H1 (cell line): ENCODE data around the gene ATP10D. TPM values are rescaled to one million over a fixed set of nuclear protein-coding genes. Genes with fewer than 3 reads are reported as not detected.
A peak's percentile ranks its signal among the peaks of the same experiment; 100 is the strongest.

ENCODE experiments used
- CTCF ChIA-PET: fragments of 300-600 bp; sonication (Branson Sonifier 250); formaldehyde crosslinking; loops from one replicate; lab custom pipeline; 2021; ENCODE audit not compliant: partially characterized antibody; lab: Charles Lee
- POLR2A ChIA-PET: fragments of 300-600 bp; sonication (Branson Sonifier 250); formaldehyde crosslinking; loops from one replicate; lab custom pipeline; 2021; ENCODE audit warnings: inconsistent platforms; ENCODE audit not compliant: partially characterized antibody; lab: Charles Lee
- DNase-seq, 2 experiments: peaks; one replicate each; pipeline versions ENCODE4 v3.0.0 to v3.0.0-alpha.2; 2010 to 2022; ENCODE audit warnings: low spot score in 2 of 2, low read depth in 1 of 2, mixed read lengths in 1 of 2
- FAIRE-seq: peaks from 2 replicates; lab custom pipeline; 2011; peaks lifted over from hg19 to GRCh38; lab: Jason Lieb, UNC
- H2AFZ ChIP-seq: 2 replicates; pipeline ENCODE4 v1.8.1; 2012; ENCODE audit warnings: low read length, inconsistent platforms
- H2AK5ac ChIP-seq: 2 replicates; pipeline ENCODE4 v1.6.1; 2013; ENCODE audit warnings: low read depth, low read length
- H2BK120ac ChIP-seq: replicated peaks from 2 replicates; pipeline ENCODE3; 2013; ENCODE audit warnings: low read depth, low read length, inconsistent platforms
- H2BK12ac ChIP-seq: 2 replicates; pipeline ENCODE4 v1.6.1; 2013; ENCODE audit warnings: low read depth, low read length
- H2BK15ac ChIP-seq: 2 replicates; pipeline ENCODE4 v1.6.1; 2013; ENCODE audit warnings: low read length
- H2BK20ac ChIP-seq: 2 replicates; pipeline ENCODE4 v1.6.1; 2013; ENCODE audit warnings: low read length
- H2BK5ac ChIP-seq: 2 replicates; pipeline ENCODE4 v1.6.1; 2013; ENCODE audit warnings: low read depth, low read length
- H3K14ac ChIP-seq: 2 replicates; pipeline ENCODE4 v1.6.1; 2013; ENCODE audit warnings: inconsistent platforms; ENCODE audit not compliant: insufficient read length
- H3K18ac ChIP-seq: 2 replicates; pipeline ENCODE4 v1.6.1; 2013; ENCODE audit warnings: low read length; ENCODE audit errors: extremely low read depth
- H3K23ac ChIP-seq: 2 replicates; pipeline ENCODE4 v1.6.1; 2013; ENCODE audit warnings: inconsistent platforms; ENCODE audit not compliant: insufficient read length
- H3K23me2 ChIP-seq: 2 replicates; pipeline ENCODE4 v1.6.1; 2013; ENCODE audit warnings: low read depth, low read length
- H3K27ac ChIP-seq: 2 replicates; pipeline ENCODE4 v1.6.1; 2011; ENCODE audit warnings: low read depth, low read length, inconsistent platforms
- H3K27me3 ChIP-seq, 4 experiments: replicated peaks in 1 of 4; 1 replicate in 1 of 4; 2 replicates in 3 of 4; pipeline versions ENCODE4 v1.6.1 to v1.8.1; 2011 to 2013; ENCODE audit warnings: low read length in 3 of 4, mild to moderate bottlenecking in 3 of 4, inconsistent platforms in 2 of 4, mixed read lengths in 2 of 4, moderate library complexity in 1 of 4; ENCODE audit not compliant: control insufficient read depth in 3 of 4, insufficient read depth in 3 of 4; ENCODE audit errors: extremely low read depth in 1 of 4
- H3K36me3 ChIP-seq, 4 experiments: 2 replicates each; pipeline versions ENCODE4 v1.6.1 to v1.8.1; 2011 to 2013; ENCODE audit warnings: mild to moderate bottlenecking in 4 of 4, low read length in 3 of 4, moderate library complexity in 2 of 4, control low read depth in 1 of 4, inconsistent platforms in 1 of 4; ENCODE audit not compliant: insufficient read depth in 4 of 4, control insufficient read depth in 2 of 4
- H3K4ac ChIP-seq: replicated peaks from 2 replicates; pipeline ENCODE3; 2013; ENCODE audit warnings: low read length, low read depth, mixed read lengths, inconsistent platforms; ENCODE audit not compliant: insufficient read length
- H3K4me1 ChIP-seq, 4 experiments: replicated peaks in 1 of 4; 1 replicate in 1 of 4; 2 replicates in 3 of 4; pipeline versions ENCODE4 v1.6.1 to v1.8.1; 2011 to 2013; ENCODE audit warnings: low read length in 3 of 4, inconsistent platforms in 2 of 4, mixed read lengths in 1 of 4; ENCODE audit not compliant: insufficient read depth in 4 of 4, control insufficient read depth in 3 of 4
- H3K4me2 ChIP-seq, 2 experiments: 2 replicates each; pipeline versions ENCODE4 v1.6.1 to v1.8.1; 2011 to 2013; ENCODE audit warnings: low read depth in 2 of 2, low read length in 2 of 2, control low read depth in 1 of 2, inconsistent platforms in 1 of 2, mild to moderate bottlenecking in 1 of 2; ENCODE audit not compliant: insufficient read depth in 1 of 2
- H3K4me3 ChIP-seq, 4 experiments: fragments of 200-600, 300-600 bp in 1 of 4; sonication (generic), shearing (Covaris generic), sonication (Bioruptor Twin) in 1 of 4; 2 replicates each; pipeline versions ENCODE4 v1.5.1 to v1.8.1; 2011 to 2016; ENCODE audit warnings: low read length in 4 of 4, low read depth in 3 of 4, control low read depth in 2 of 4, inconsistent platforms in 2 of 4, mild to moderate bottlenecking in 2 of 4, mixed read lengths in 1 of 4, moderate library complexity in 1 of 4; ENCODE audit not compliant: insufficient read depth in 2 of 4; ENCODE audit errors: extremely low read depth in 1 of 4
- H3K56ac ChIP-seq: replicated peaks from 2 replicates; pipeline ENCODE3; 2013; ENCODE audit warnings: low read depth, mild to moderate bottlenecking, mixed read lengths, low read length, inconsistent platforms; ENCODE audit not compliant: insufficient read length
- H3K79me1 ChIP-seq: 2 replicates; pipeline ENCODE4 v1.6.1; 2013; ENCODE audit warnings: low read depth, low read length, control low read depth
- H3K79me2 ChIP-seq, 2 experiments: 2 replicates each; pipeline versions ENCODE4 v1.6.1 to v1.8.1; 2012 to 2013; ENCODE audit warnings: low read length in 2 of 2, mild to moderate bottlenecking in 2 of 2, inconsistent platforms in 1 of 2; ENCODE audit not compliant: insufficient read depth in 2 of 2, control insufficient read depth in 1 of 2
- H3K9ac ChIP-seq, 4 experiments: replicated peaks in 1 of 4; 1 replicate in 1 of 4; 2 replicates in 3 of 4; pipeline versions ENCODE4 v1.6.1 to v1.8.1; 2011 to 2013; ENCODE audit warnings: low read depth in 3 of 4, low read length in 3 of 4, control low read depth in 2 of 4, mild to moderate bottlenecking in 2 of 4, moderate library complexity in 2 of 4, inconsistent platforms in 1 of 4; ENCODE audit errors: extremely low read depth in 1 of 4
- H3K9me3 ChIP-seq, 2 experiments: 2 replicates each; pipeline versions ENCODE4 v1.6.1 to v1.8.1; 2012 to 2013; ENCODE audit warnings: mild to moderate bottlenecking in 2 of 2, moderate library complexity in 2 of 2, control low read depth in 1 of 2, inconsistent platforms in 1 of 2, low read depth in 1 of 2, low read length in 1 of 2, mixed read lengths in 1 of 2; ENCODE audit not compliant: insufficient read depth in 2 of 2
- H4K20me1 ChIP-seq, 2 experiments: replicated peaks in 1 of 2; 2 replicates each; pipeline versions ENCODE3 to v1.8.1; 2011 to 2013; ENCODE audit warnings: inconsistent platforms in 2 of 2, low read length in 2 of 2, mild to moderate bottlenecking in 1 of 2; ENCODE audit not compliant: insufficient read depth in 2 of 2, control insufficient read depth in 1 of 2
- H4K5ac ChIP-seq: 2 replicates; pipeline ENCODE4 v1.6.1; 2013; ENCODE audit warnings: low read length, low read depth, mixed read lengths, inconsistent platforms; ENCODE audit not compliant: insufficient read length
- H4K8ac ChIP-seq: 2 replicates; pipeline ENCODE4 v1.8.0; 2013; ENCODE audit warnings: mild to moderate bottlenecking, moderate library complexity, low read length, inconsistent platforms; ENCODE audit not compliant: insufficient read depth; ENCODE audit errors: extremely low read depth
- H4K91ac ChIP-seq: replicated peaks from 2 replicates; pipeline ENCODE3; 2013; ENCODE audit warnings: low read length, mixed read lengths, inconsistent platforms; ENCODE audit not compliant: insufficient read length
- CBX5 ChIP-seq: fragments of 300-800, 300-1000 bp; sonication (generic); IDR thresholded peaks from 2 replicates; pipeline ENCODE4 v1.7.1; 2016; ENCODE audit warnings: antibody characterized with exemption, low read length, low read depth
- GABPA ChIP-seq: IDR thresholded peaks from 2 replicates; pipeline ENCODE4 v1.6.1; 2011; ENCODE audit warnings: mild to moderate bottlenecking, low read length, moderate library complexity, borderline replicate concordance; ENCODE audit not compliant: insufficient read depth
- whole genome bisulfite sequencing, 2 experiments: shearing (Covaris generic) in 1 of 2; methylation state at CpG; one replicate each; pipeline versions ENCODE4 v1.1.6 to v1.1.7; 2013 to 2015; ENCODE audit warnings: low lambda C conversion rate in 2 of 2, mixed read lengths in 2 of 2, inconsistent platforms in 1 of 2, low coverage in 1 of 2, missing lambda C conversion rate in 1 of 2; ENCODE audit not compliant: insufficient replicate concordance in 2 of 2, insufficient coverage in 1 of 2, insufficient read length in 1 of 2; ENCODE audit errors: extremely low coverage in 1 of 2, missing lambda C conversion rate in 1 of 2; 5-methylcytosine and 5-hydroxymethylcytosine counted together
- polyA plus RNA-seq, 7 experiments: library from polyadenylated mRNA; depleted of rRNA in 3 of 7; stranded (reverse) in 5 of 7; unstranded in 2 of 7; fragments of >200 nt in 5 of 7; fragments of 200-250 nt in 2 of 7; gene quantifications; 1 replicate in 5 of 7; 2 replicates in 1 of 7; 4 replicates in 1 of 7; pipeline versions ENCODE4 v1.2.1 to v1.2.3, GENCODE V29; 2011 to 2013; ENCODE audit warnings: missing spikeins in 2 of 7, mixed read lengths in 2 of 7
- total RNA-seq: library from RNA; stranded (reverse); fragmentation: NEBNext Ultra II Directional; extraction: Animal tissue kit (Norgen Biotek cat#: 25700); gene quantifications from 2 replicates; pipeline ENCODE4 v1.2.1, GENCODE V29; 2021
- TF ChIP-seq, protein P1 (sequence below), 3 experiments: IDR thresholded peaks; 1 replicate in 2 of 3; 2 replicates in 1 of 3; pipeline versions ENCODE4 v1.5.1 to v1.6.1; 2011; ENCODE audit warnings: low read length in 3 of 3, mild to moderate bottlenecking in 3 of 3, inconsistent platforms in 2 of 3, low read depth in 1 of 3, moderate library complexity in 1 of 3; ENCODE audit not compliant: insufficient read depth in 1 of 3; ENCODE audit errors: control extremely low read depth in 1 of 3

The ATP10D gene
- total and polyA plus RNA-seq, 2 of the 8 experiments (the other 6 are each of a cell fraction or from before 2014, with no cell fraction given): 2.9 to 5.9 TPM

DNA sequence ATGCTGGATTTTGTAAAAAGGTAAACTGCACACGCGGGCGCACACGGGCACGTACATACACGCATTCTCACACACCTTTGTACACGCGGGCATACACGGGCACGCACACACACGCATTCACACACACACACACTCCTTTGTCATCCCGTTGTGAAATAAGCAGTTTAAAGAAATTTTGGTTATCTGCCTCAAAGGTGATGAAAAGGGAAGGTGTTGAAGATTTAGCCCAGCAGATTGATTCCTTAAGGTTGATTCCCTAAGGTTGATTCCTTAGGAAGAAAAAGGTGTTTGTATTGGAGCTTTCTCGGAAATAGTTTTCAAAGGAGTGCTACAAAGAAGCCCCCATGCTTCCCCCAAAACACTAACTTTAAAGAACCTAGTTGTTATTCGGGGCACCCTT lies 693 bp downstream of the ATP10D start:
- ChIA-PET POLR2A (interaction anchor here (1.0 to 1.1 kb wide), 2 partner anchors 15 to 23 kb away, joined by 3 to 4 read pairs; partner anchors contain the start of gene COMMD8), CTCF (interaction anchor here (0.8 kb wide), 1 partner anchor 432 kb away, joined by 3 read pairs; no protein-coding TSS in a partner anchor)
- Histone ChIP-seq H3K27me3 (no peaks in the 10 kb centered on the region; a peak in 1 of 7 replicates), H3K36me3 (no peaks in the 10 kb centered on the region), H2AK5ac (no peak overlapping the region), H3K9ac (peak overlapping the region in 1 of 4 experiments; percentile 49; a peak in 2 of 7 replicates), H3K4ac (no peak overlapping the region), H3K79me1 (no peaks in the 10 kb centered on the region), H2BK5ac (no peak overlapping the region), H3K23me2 (no peaks in the 10 kb centered on the region), H3K27ac (no peak overlapping the region), H4K91ac (no peak overlapping the region), H2BK15ac (no peak overlapping the region), H3K4me3 (peak overlapping the region; percentile 74 to 92 (median 84)), H3K4me1 (no peaks in the 10 kb centered on the region), H4K20me1 (no peaks in the 10 kb centered on the region), H3K79me2 (no peaks in the 10 kb centered on the region), H3K9me3 (no peaks in the 10 kb centered on the region), H2BK12ac (no peak overlapping the region), H3K18ac (no peak overlapping the region), H2BK20ac (no peak overlapping the region), H3K4me2 (peak overlapping the region; percentile 70 to 77), H2AFZ (peak overlapping the region; percentile 97), H4K8ac (no peak overlapping the region), H2BK120ac (no peak overlapping the region), H3K56ac (no peak overlapping the region), H4K5ac (no peak overlapping the region), H3K14ac (no peak overlapping the region), H3K23ac (no peak overlapping the region)
- 8% methylated on average over 14 of the region's 14 CpGs; no CpG with 5 or more reads in 1 of the 2 experiments for WGBS, 2 experiments
- DNase-seq (no peak), FAIRE-seq (no peak)
- TF ChIP-seq GABPA (no peak), CBX5 (no peak)
- TF ChIP-seq, protein P1, sequence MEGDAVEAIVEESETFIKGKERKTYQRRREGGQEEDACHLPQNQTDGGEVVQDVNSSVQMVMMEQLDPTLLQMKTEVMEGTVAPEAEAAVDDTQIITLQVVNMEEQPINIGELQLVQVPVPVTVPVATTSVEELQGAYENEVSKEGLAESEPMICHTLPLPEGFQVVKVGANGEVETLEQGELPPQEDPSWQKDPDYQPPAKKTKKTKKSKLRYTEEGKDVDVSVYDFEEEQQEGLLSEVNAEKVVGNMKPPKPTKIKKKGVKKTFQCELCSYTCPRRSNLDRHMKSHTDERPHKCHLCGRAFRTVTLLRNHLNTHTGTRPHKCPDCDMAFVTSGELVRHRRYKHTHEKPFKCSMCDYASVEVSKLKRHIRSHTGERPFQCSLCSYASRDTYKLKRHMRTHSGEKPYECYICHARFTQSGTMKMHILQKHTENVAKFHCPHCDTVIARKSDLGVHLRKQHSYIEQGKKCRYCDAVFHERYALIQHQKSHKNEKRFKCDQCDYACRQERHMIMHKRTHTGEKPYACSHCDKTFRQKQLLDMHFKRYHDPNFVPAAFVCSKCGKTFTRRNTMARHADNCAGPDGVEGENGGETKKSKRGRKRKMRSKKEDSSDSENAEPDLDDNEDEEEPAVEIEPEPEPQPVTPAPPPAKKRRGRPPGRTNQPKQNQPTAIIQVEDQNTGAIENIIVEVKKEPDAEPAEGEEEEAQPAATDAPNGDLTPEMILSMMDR (IDR thresholded peaks at IDR 0.05; ENCODE audit: control extremely low read depth in 1 of 3, insufficient read depth in 1 of 3, low read depth in 1 of 3, low read length in 3 of 3): no peak
